IMR-90 (cell line): ENCODE measurements around the gene TSPYL4. TPM values are rescaled to one million over a fixed set of nuclear protein-coding genes. Genes with fewer than 3 reads are reported as not detected.
A peak's percentile ranks its signal among the peaks of the same experiment; 100 is the strongest.

Experiments
- ATAC-seq: fragments of 200-7000 bp; cut with Tn5 transposase; 2 replicates; pipeline ENCODE4 v1.9.1; 2020; ENCODE audit warnings: low read depth, mild to moderate bottlenecking, moderate library complexity
- BruUV-seq: library from RNA; stranded (reverse); fragments of 400-500 nt; replicated peaks from 2 replicates; lab custom pipeline; 2021; lab: Mats Ljungman, UMichigan
- CTCF ChIA-PET: fragments of 300-600 bp; formaldehyde crosslinking; extraction: SDS; loops from one replicate; lab custom pipeline; 2021; ENCODE audit warnings: antibody characterized with exemption; lab: Yijun Ruan, JAX
- POLR2A ChIA-PET: fragments of 300-600 bp; sonication (Branson Sonifier 250); formaldehyde crosslinking; loops from one replicate; lab custom pipeline; 2022; ENCODE audit warnings: antibody characterized with exemption; ENCODE audit not compliant: unreplicated experiment; lab: Charles Lee
- DNase-seq: peaks from one replicate; pipeline ENCODE4 v3.0.0; 2013
- H2AFZ ChIP-seq: replicated peaks from 2 replicates; pipeline ENCODE3; 2013; ENCODE audit warnings: low read length, mild to moderate bottlenecking; ENCODE audit not compliant: poor library complexity
- H2AK5ac ChIP-seq: 2 replicates; pipeline ENCODE4 v1.6.1; 2013; ENCODE audit warnings: low read depth, low read length, inconsistent platforms
- H2AK9ac ChIP-seq: replicated peaks from 2 replicates; pipeline ENCODE3; 2013; ENCODE audit warnings: mild to moderate bottlenecking, low read depth, low read length, moderate library complexity; ENCODE audit not compliant: poor library complexity
- H2BK120ac ChIP-seq: 2 replicates; pipeline ENCODE4 v1.6.1; 2013; ENCODE audit warnings: low read depth, low read length, inconsistent platforms
- H2BK15ac ChIP-seq: 3 replicates; pipeline ENCODE4 v1.6.1; 2013; ENCODE audit warnings: low read depth, low read length, inconsistent platforms
- H2BK20ac ChIP-seq: 2 replicates; pipeline ENCODE4 v1.6.1; 2013; ENCODE audit warnings: low read depth, mild to moderate bottlenecking, inconsistent platforms, low read length, moderate library complexity
- H2BK5ac ChIP-seq: 2 replicates; pipeline ENCODE4 v1.6.1; 2013; ENCODE audit warnings: mild to moderate bottlenecking, low read depth, low read length, inconsistent platforms; ENCODE audit not compliant: poor library complexity, severe bottlenecking
- H3K14ac ChIP-seq: replicated peaks from 2 replicates; pipeline ENCODE4 v1.6.1; 2013; ENCODE audit warnings: low read depth, low read length, inconsistent platforms
- H3K18ac ChIP-seq: 2 replicates; pipeline ENCODE4 v1.6.1; 2013; ENCODE audit warnings: low read depth, low read length, control low read depth
- H3K23ac ChIP-seq: 2 replicates; pipeline ENCODE4 v1.6.1; 2013; ENCODE audit warnings: low read depth, low read length, inconsistent platforms
- H3K27ac ChIP-seq: 2 replicates; pipeline ENCODE4 v1.5.1; 2013; ENCODE audit warnings: mild to moderate bottlenecking, control low read depth, low read length; ENCODE audit not compliant: insufficient read depth
- H3K27me3 ChIP-seq: 2 replicates; pipeline ENCODE4 v1.6.1; 2013; ENCODE audit warnings: low read length; ENCODE audit not compliant: control insufficient read depth, insufficient read depth
- H3K36me3 ChIP-seq: 2 replicates; pipeline ENCODE4 v1.6.1; 2013; ENCODE audit warnings: low read length, mixed read lengths; ENCODE audit not compliant: control insufficient read depth, insufficient read depth
- H3K4ac ChIP-seq: 2 replicates; pipeline ENCODE4 v1.6.1; 2013; ENCODE audit warnings: low read depth, low read length, inconsistent platforms
- H3K4me1 ChIP-seq: 2 replicates; pipeline ENCODE4 v1.6.1; 2013; ENCODE audit warnings: low read length, mixed read lengths; ENCODE audit not compliant: control insufficient read depth, insufficient read depth
- H3K4me2 ChIP-seq: 2 replicates; pipeline ENCODE4 v1.6.1; 2013; ENCODE audit warnings: low read depth, mild to moderate bottlenecking, control low read depth, low read length, moderate library complexity
- H3K4me3 ChIP-seq: 2 replicates; pipeline ENCODE4 v1.5.1; 2013; ENCODE audit warnings: low read depth, mild to moderate bottlenecking, control low read depth, low read length, moderate library complexity; ENCODE audit not compliant: insufficient read depth
- H3K56ac ChIP-seq: 2 replicates; pipeline ENCODE4 v1.6.1; 2013; ENCODE audit warnings: low read length, inconsistent platforms; ENCODE audit not compliant: insufficient read depth; ENCODE audit errors: extremely low read depth
- H3K79me1 ChIP-seq, 2 experiments: 2 replicates each; pipeline ENCODE4 v1.6.1; 2013; ENCODE audit warnings: low read length in 2 of 2, inconsistent platforms in 1 of 2, low read depth in 1 of 2
- H3K9ac ChIP-seq: 2 replicates; pipeline ENCODE4 v1.6.1; 2013; ENCODE audit warnings: low read depth, low read length, control low read depth
- H3K9me1 ChIP-seq: 2 replicates; pipeline ENCODE4 v1.6.1; 2013; ENCODE audit warnings: low read length, inconsistent platforms; ENCODE audit not compliant: insufficient read depth
- H3K9me3 ChIP-seq: 2 replicates; pipeline ENCODE4 v1.6.1; 2013; ENCODE audit warnings: low read length; ENCODE audit not compliant: control insufficient read depth, insufficient read depth
- H4K20me1 ChIP-seq: 2 replicates; pipeline ENCODE4 v1.6.1; 2013; ENCODE audit warnings: low read length, inconsistent platforms; ENCODE audit not compliant: insufficient read depth
- H4K5ac ChIP-seq: 2 replicates; pipeline ENCODE4 v1.6.1; 2013; ENCODE audit warnings: mild to moderate bottlenecking, low read depth, low read length, control low read depth
- H4K8ac ChIP-seq, 2 experiments: 2 replicates each; pipeline ENCODE4 v1.6.1; 2013; ENCODE audit warnings: low read depth in 2 of 2, low read length in 2 of 2, control low read depth in 1 of 2, inconsistent platforms in 1 of 2
- H4K91ac ChIP-seq: 2 replicates; pipeline ENCODE4 v1.6.1; 2013; ENCODE audit warnings: low read depth, low read length, inconsistent platforms; ENCODE audit not compliant: insufficient read depth
- CEBPB ChIP-seq: IDR thresholded peaks from 2 replicates; pipeline ENCODE4 v1.6.1; 2012; ENCODE audit warnings: low read depth, low read length, improper control_type of control experiment
- CTCF ChIP-seq: conservative IDR thresholded peaks from 2 replicates; pipeline ENCODE4 v1.5.1; 2012; ENCODE audit warnings: mild to moderate bottlenecking, low read depth, low read length, improper control_type of control experiment
- MAFK ChIP-seq: IDR thresholded peaks from 2 replicates; pipeline ENCODE4 v1.6.1; 2012; ENCODE audit warnings: low read depth, low read length, improper control_type of control experiment
- MXI1 ChIP-seq: IDR thresholded peaks from 2 replicates; pipeline ENCODE4 v1.6.1; 2012; ENCODE audit warnings: low read depth, mild to moderate bottlenecking, low read length, moderate library complexity, borderline replicate concordance
- NFE2L2 ChIP-seq: fragments of 150-350 bp; IDR thresholded peaks from 2 replicates; pipeline ENCODE4 v1.6.1; 2016; ENCODE audit warnings: low read depth, mild to moderate bottlenecking, low read length
- POLR2A ChIP-seq: IDR thresholded peaks from 2 replicates; pipeline ENCODE4 v1.6.1; 2012; ENCODE audit warnings: mild to moderate bottlenecking, low read depth, low read length
- RFX5 ChIP-seq: IDR thresholded peaks from 2 replicates; pipeline ENCODE4 v1.8.0; 2012; ENCODE audit warnings: low read depth, mild to moderate bottlenecking, low read length, moderate library complexity
- SMC3 ChIP-seq: fragments of 150-350 bp; IDR thresholded peaks from 2 replicates; pipeline ENCODE4 v1.6.1; 2016; ENCODE audit warnings: low read depth, mild to moderate bottlenecking, antibody characterized with exemption, low read length, moderate library complexity
- WGBS, 2 experiments: methylation state at CpG; one replicate each; pipeline versions ENCODE4 v1.1.5 to v1.1.7; 2013; ENCODE audit warnings: missing lambda C conversion rate in 2 of 2; ENCODE audit not compliant: insufficient read length in 1 of 2; ENCODE audit errors: extremely low coverage in 2 of 2; 5-methylcytosine and 5-hydroxymethylcytosine counted together
- dilution Hi-C: fragments of 300-500 bp; cut with HindIII; formaldehyde crosslinking; loops from one replicate; pipeline ENCODE4 v1.14.3; 2018; ENCODE audit warnings: low sequenced_read_pairs; ENCODE audit not compliant: unreplicated experiment
- in situ Hi-C: fragments of 300-500 bp; cut with MboI; formaldehyde crosslinking; loops from 3 replicates; pipeline ENCODE4 v1.14.3; 2019; ENCODE audit warnings: low sequenced_read_pairs, inconsistent platforms, mixed read lengths
- intact Hi-C: fragments of 100-400 bp; cut with micrococcal nuclease; formaldehyde crosslinking; loops from 2 replicates; pipeline ENCODE4 v1.10.0; 2022
- polyA plus RNA-seq, 3 experiments: library from polyadenylated mRNA; depleted of rRNA; stranded (reverse); fragments of >200 nt; gene quantifications; 2 replicates each; pipeline ENCODE4 v1.2.3, GENCODE V29; 2012; ENCODE audit warnings: low replicate concordance in 1 of 3
- total RNA-seq: library from RNA; depleted of rRNA; stranded (reverse); fragments of >200 nt; gene quantifications from 2 replicates; pipeline ENCODE4 v1.2.3, GENCODE V29; 2012
- TF ChIP-seq, protein P1 (sequence below): fragments of 150-350 bp; IDR thresholded peaks from 2 replicates; pipeline ENCODE4 v1.6.1; 2017; ENCODE audit warnings: mild to moderate bottlenecking, antibody characterized with exemption, low read length, low read depth

Gene TSPYL4
- total and polyA plus RNA-seq, 2 of the 4 experiments (the other 2 are of a cell fraction): 22.0 to 29.9 TPM

DNA sequence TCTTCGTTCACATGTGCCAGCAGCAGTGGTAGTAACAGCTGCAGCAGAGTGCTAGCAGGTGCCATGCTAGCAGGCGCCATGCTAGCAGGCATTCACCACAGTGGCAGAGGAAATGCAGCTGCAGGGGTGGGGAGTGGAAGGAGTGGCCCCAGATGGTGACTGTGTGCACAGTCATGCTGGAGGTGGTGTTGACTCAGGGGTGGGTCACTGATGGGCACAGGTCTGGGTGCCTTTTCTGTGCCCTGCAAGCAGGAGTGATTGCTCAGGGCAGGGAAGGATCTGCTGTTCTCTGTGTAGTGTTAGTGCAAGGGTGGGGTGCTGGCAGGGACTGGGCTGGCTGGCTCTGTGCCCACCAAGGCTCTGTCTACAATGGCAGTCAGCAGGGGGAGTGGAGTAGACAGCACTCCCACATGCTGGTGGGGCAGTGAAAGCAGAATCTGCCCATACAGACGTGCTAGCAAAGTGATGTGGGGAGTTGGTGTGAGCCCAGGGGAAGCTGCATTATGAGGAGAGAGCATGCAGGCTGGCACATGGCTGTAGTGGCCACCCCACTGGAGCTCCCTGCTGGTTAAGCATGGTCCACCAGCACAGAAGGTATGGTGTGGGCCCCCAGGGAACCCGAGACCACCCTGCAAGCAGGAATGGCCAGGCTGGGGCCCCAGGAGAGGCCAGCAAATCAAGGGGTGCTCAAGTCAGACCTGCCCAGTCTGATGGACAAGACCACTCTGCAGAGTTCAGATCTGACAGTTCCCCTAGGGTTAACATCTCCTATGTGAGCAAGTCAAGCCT, 11.4 kb upstream of the TSPYL4 start:
- H3K4me3 ChIP-seq: no peak overlapping the region
- BruUV-seq: no TSS peak
- H2BK5ac ChIP-seq: no peak overlapping the region
- DNase-seq: peak; percentile 23
- no peak for ATAC-seq
- H3K18ac ChIP-seq: no peak overlapping the region
- ChIA-PET POLR2A (no interaction called here), CTCF (no interaction called here)
- H4K8ac ChIP-seq: no peak overlapping the region
- 75% methylated on average over 2 of the region's 4 CpGs; no CpG with 5 or more reads in 1 of the 2 experiments for WGBS, 2 experiments
- no peak overlapping the region for H2BK20ac ChIP-seq
- H3K9me1 ChIP-seq: peaks cover 10% of the 10 kb centered on the region; the same call in 1 of the 2 replicates
- H3K4me2 ChIP-seq: no peak overlapping the region
- H2BK15ac ChIP-seq: no peak overlapping the region
- no peak overlapping the region for H2BK120ac ChIP-seq
- H3K14ac ChIP-seq: no peak overlapping the region
- no peaks in the 10 kb centered on the region; the same call in 1 of the 2 replicates for H4K20me1 ChIP-seq
- intact Hi-C loops (loop anchor here (5.0 kb wide), 1 partner anchor 382 kb away; no protein-coding TSS in a partner anchor), dilution Hi-C loops (no loop called here), in situ Hi-C loops (loop anchor here (5.0 to 10.0 kb wide), 2 partner anchors 270 to 297 kb away; no protein-coding TSS in a partner anchor)
- no peaks in the 10 kb centered on the region for H3K36me3 ChIP-seq
- H3K79me1 ChIP-seq: peaks cover 0 to 20% of the 10 kb centered on the region in 2 experiments; a peak in 2 of 4 replicates
- no peak overlapping the region for H3K9ac ChIP-seq
- H3K4ac ChIP-seq: no peak overlapping the region; the same call in 1 of the 2 replicates
- no peak overlapping the region for H4K91ac ChIP-seq
- no peak overlapping the region for H4K5ac ChIP-seq
- peak overlapping the region; percentile 89 for H2AK9ac ChIP-seq
- H3K23ac ChIP-seq: peak overlapping the region; percentile 51; the same call in 1 of the 2 replicates
- H3K27me3 ChIP-seq: no peaks in the 10 kb centered on the region
- H3K9me3 ChIP-seq: no peaks in the 10 kb centered on the region; the same call in 1 of the 2 replicates
- H2AFZ ChIP-seq: peak overlapping the region; percentile 9
- peaks cover 5% of the 10 kb centered on the region; the same call in 1 of the 2 replicates for H3K4me1 ChIP-seq
- H3K56ac ChIP-seq: no peak overlapping the region
- H2AK5ac ChIP-seq: peak overlapping the region; percentile 43; the same call in 1 of the 2 replicates
- no peak overlapping the region for H3K27ac ChIP-seq
- TF ChIP-seq MAFK: no peak
- no peak for TF ChIP-seq CEBPB
- TF ChIP-seq NFE2L2: no peak
- no peak for TF ChIP-seq SMC3
- TF ChIP-seq CTCF: no peak
- no peak for TF ChIP-seq POLR2A
- TF ChIP-seq, protein P1, sequence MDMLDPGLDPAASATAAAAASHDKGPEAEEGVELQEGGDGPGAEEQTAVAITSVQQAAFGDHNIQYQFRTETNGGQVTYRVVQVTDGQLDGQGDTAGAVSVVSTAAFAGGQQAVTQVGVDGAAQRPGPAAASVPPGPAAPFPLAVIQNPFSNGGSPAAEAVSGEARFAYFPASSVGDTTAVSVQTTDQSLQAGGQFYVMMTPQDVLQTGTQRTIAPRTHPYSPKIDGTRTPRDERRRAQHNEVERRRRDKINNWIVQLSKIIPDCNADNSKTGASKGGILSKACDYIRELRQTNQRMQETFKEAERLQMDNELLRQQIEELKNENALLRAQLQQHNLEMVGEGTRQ: no peak
- TF ChIP-seq MXI1: no peak
- TF ChIP-seq RFX5: no peak
